Pulmonary artery endothelial cell (primary cell): Measurements from ENCODE around the gene RAPGEF2. TPM values are rescaled to one million over a fixed set of nuclear protein-coding genes. Genes with fewer than 3 reads are reported as not detected.
"Not testable (repeated sequence)": the region's sequence is repeated elsewhere in the genome, so short reads cannot be mapped to it uniquely, and the experiment has no call there.

Experiments
- DNase-seq: peaks from one replicate; pipeline ENCODE4 v3.0.0-alpha.2; 2011; ENCODE audit warnings: low read depth, low spot score
- total RNA-seq: library from RNA; depleted of rRNA; stranded (reverse); fragments of >200 nt; gene quantifications from 2 replicates; pipeline ENCODE4 v1.2.3, GENCODE V29; 2014

Gene RAPGEF2
- total RNA-seq, 1 donor from 2014 or later: 58.2 TPM

- no peak for DNase-seq
Observed at GRCh38 chr4:159358226-159358625, 255.3 kb downstream of the RAPGEF2 start.

- DNase-seq: no peak
Observed at GRCh38 chr4:159360549-159360948, 257.7 kb downstream of the RAPGEF2 start.

GRCh38 chr4:159363361-159363760 lies 260.5 kb downstream of the RAPGEF2 start:
- no peak for DNase-seq

DNA sequence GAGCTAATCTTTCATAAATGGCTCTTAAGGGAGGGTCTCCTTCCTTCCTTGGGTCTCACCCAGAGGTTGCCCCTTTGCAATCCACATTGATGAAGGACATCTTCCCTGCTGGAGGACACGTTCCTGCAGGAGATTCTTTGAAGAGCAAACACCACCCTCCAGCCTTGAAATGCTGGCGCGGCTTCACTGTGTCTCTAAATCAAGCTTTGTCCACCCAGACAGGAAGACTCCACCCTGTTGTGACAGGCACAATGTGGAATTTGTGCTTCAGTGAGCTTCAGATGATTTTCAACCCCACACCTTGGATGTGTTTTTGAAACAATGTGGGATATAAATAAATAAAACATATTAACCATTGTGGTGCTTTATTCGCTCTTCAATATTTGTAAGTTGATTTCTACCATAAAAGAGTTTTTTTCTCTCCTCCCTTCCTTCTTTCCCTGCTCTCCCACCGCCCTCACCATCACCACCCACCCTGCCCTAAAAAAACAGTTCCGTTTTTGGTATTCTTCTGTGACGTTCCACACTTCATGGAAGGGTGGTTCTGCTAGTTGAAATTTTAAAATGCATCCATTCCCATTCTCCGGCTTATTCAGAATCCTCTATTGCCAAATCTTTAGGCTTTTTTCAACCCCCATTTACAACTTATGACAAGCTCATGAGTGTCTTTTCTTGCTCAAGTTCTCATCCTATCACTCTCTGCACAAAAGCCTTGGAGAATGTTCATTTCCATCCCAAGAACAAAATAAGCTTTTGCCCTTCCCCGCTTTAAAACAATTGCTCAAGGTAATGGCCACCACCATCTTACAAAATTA lies 264.3 kb downstream of the RAPGEF2 start:
- DNase-seq: no peak

DNA sequence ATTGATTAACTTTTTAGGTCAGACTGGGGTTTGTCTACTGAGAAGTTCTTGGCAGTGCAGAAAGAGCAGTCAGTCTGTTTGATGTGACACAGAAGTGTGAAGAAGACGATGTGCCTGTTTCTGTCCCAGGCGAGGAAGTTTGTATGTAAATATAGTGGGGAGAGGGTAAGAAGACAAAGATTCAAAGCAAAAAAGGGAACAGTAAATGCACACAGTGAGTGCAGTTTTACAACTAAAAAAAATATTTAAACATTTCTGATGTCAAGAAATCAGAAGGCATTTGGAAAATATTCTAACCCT lies 264.9 kb downstream of the RAPGEF2 start:
- DNase-seq: no peak

GRCh38 chr4:159368320-159368719 lies 265.4 kb downstream of the RAPGEF2 start:
- no peak for DNase-seq

GRCh38 chr4:159369256-159369655 lies 266.4 kb downstream of the RAPGEF2 start:
- no peak for DNase-seq

DNA sequence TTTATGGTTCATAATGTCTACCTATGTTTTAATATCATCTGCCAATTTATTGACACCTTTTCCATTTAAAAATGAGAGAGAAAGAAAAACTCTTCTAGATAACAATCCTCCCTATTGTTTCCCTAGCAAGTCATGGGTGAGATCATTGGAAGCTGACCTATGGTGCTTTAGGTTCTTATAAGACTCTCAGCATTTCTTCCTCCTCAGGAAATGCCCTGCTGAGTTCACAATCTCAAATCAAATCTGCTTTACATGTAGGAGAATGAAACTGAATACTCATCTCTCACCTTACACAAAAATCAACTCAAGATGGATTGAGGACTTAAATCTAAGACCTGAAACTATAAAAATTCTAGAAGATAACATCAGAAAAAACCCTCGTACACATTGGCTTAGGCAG lies 267.4 kb downstream of the RAPGEF2 start:
- no peak for DNase-seq

GRCh38 chr4:159374749-159375530 lies 272.1 kb downstream of the RAPGEF2 start:
- no peak for DNase-seq

GRCh38 chr4:159376289-159376688 lies 273.4 kb downstream of the RAPGEF2 start:
- no peak for DNase-seq

GRCh38 chr4:159378056-159378616 lies 275.3 kb downstream of the RAPGEF2 start:
- no peak for DNase-seq

GRCh38 chr4:159379064-159379463 lies 276.2 kb downstream of the RAPGEF2 start:
- not testable (repeated sequence) for DNase-seq

DNA sequence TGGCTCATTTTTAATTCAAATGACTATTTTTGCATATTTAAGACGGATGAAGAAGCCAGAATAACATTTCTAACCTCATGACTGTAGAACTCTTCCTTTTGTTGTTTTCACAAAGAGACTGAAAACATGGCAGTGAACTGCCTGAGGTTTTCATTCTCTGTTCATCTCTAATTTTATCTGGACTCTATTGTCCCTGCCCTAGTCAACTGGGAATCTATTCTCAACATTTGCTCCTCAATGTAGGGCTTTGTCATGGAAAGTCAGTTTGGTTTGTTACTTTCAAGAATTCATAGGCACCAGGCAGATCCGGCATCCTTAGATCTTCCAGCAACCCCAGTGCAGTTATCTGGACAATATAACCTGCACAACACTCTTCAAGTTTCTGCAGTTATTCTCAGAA lies 277.0 kb downstream of the RAPGEF2 start:
- DNase-seq: no peak

GRCh38 chr4:159382856-159383561 lies 280.1 kb downstream of the RAPGEF2 start:
- DNase-seq: peak; percentile 11

DNA sequence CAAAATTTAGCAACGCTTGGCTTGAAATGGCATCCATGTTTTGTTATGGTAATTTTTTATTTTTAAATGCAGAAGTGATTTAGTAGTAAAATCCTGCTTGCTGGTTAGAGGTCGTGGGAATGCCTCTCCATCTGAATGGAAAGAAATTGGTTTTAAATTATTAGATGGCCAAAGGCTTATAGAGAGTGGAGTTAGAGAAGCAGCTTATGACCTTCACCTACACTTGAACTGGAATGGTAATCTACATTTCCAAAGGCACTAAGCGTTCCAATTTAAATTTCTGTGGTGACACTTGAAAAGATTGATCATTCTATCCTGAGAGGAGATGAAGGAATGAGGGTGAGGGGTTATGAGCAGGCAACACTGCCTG lies 280.7 kb downstream of the RAPGEF2 start:
- DNase-seq: no peak

DNA sequence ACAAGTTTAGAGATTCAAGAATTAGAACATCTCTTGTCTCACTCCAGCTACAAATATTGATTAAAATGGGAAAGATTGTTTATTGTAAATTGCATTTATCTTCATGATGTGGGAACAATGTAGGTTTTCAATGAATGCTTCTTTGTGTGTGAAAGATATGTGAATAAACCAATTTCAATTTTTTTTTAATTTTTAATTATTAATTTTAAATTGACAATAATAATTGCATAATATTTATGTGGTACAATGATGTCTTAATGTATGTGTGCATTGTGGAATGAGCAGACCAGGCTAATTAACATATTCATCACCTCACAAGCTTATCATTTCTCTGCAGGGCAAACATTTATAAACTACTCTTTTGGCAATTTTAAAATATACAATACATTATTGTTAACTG lies 281.1 kb downstream of the RAPGEF2 start:
- DNase-seq: no peak

GRCh38 chr4:159384632-159385031 lies 281.8 kb downstream of the RAPGEF2 start:
- no peak for DNase-seq

GRCh38 chr4:159386620-159387019 lies 283.7 kb downstream of the RAPGEF2 start:
- DNase-seq: no peak

- DNase-seq: no peak
Observed at GRCh38 chr4:159389756-159390155, 286.9 kb downstream of the RAPGEF2 start.

DNA sequence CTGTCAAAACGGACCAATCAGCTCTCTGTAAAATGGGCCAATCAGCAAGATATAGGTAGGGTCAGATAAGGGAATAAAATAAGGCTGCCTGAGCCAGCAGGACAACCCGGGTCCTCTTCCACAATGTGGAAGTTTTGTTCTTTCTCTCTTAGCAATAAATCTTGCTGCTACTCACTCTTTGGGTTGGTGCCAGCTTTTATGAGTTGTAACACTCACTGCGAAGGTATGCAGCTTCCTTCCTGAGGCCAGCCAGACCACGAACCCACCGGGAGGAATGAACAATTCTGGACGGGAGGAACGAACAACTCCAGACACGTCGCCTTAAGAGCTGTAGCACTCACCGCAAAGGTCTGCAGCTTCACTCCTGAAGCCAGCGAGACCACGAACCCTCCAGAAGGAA lies 287.8 kb downstream of the RAPGEF2 start:
- DNase-seq: peak; percentile 91

DNA sequence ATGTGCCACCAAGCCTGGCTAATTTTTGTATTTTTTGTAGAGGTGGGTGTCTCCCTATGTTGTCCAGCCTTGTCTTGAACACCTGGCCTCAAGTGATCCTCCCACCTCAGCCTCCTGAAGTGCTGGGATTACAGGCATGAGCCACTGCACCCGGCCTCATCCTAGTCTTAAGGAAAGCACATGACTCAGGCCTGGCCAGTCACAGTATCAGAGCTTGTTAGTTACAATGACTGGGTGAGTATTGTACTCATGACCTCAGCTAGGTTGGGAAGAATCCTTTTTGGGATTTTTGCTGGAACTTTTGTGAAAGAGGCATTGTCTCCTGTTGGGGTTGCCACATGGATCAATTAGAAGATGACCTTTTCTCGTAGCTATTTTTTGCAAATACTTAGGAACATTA lies 292.8 kb downstream of the RAPGEF2 start:
- DNase-seq: no peak

GRCh38 chr4:159396151-159396550 lies 293.3 kb downstream of the RAPGEF2 start:
- DNase-seq: no peak
